ENCODE data around the gene VSIR.

- TF ChIP-seq CTCF (IDR thresholded peaks at IDR 0.05) = no peak
- TF ChIP-seq POLR2A (IDR thresholded peaks at IDR 0.05) = no peak
Observed at GRCh38 chr10:71782917-71783490, 9.7 kb upstream of the VSIR start.

All from testis (tissue), 2 donors.